K562 (cell line): Measurements from ENCODE around the gene CTDSP2. TPM values are rescaled to one million over a fixed set of nuclear protein-coding genes. Genes with fewer than 3 reads are reported as not detected.

Experiments
- BRD4 ChIP-seq: fragments of 200-600 bp; sonication (generic); IDR thresholded peaks from 2 replicates; pipeline ENCODE4 v1.6.1; 2017; ENCODE audit warnings: inconsistent platforms
- CEBPB ChIP-seq: fragments of 450-650 bp; IDR thresholded peaks from 2 replicates; pipeline ENCODE4 v1.6.1; 2016; ENCODE audit warnings: missing genetic modification characterization, missing compliant biosample characterization
- NFIC ChIP-seq: fragments of 450-650 bp; IDR thresholded peaks from 2 replicates; pipeline ENCODE4 v1.6.1; 2017; ENCODE audit warnings: mild to moderate bottlenecking, inconsistent platforms
- PHF8 ChIP-seq: fragments of 200-600 bp; sonication (generic); IDR thresholded peaks from 2 replicates; pipeline ENCODE4 v1.6.1; 2012; ENCODE audit warnings: mixed run types, mild to moderate bottlenecking, inconsistent platforms, low read length, moderate library complexity, borderline replicate concordance
- POU5F1 ChIP-seq: fragments of 150-350 bp; IDR thresholded peaks from 2 replicates; pipeline ENCODE4 v1.6.1; 2014; ENCODE audit warnings: borderline replicate concordance, low read length, low read depth, mild to moderate bottlenecking; ENCODE audit not compliant: partially characterized antibody
- RCOR1 ChIP-seq, 2 experiments: IDR thresholded peaks; 2 replicates each; pipeline ENCODE4 v1.6.1; 2012; ENCODE audit warnings: low read depth in 2 of 2, low read length in 2 of 2, borderline replicate concordance in 1 of 2, improper control_type of control experiment in 1 of 2
- SAP30 ChIP-seq: fragments of 200-600 bp; sonication (generic); IDR thresholded peaks from 2 replicates; pipeline ENCODE4 v1.6.1; 2012; ENCODE audit warnings: borderline replicate concordance, low read depth, mild to moderate bottlenecking, moderate library complexity, low read length, control low read depth, inconsistent platforms; ENCODE audit not compliant: insufficient read depth, poor library complexity, severe bottlenecking
- SIN3A ChIP-seq, 2 experiments: fragments of 150-350 bp in 1 of 2; IDR thresholded peaks; 2 replicates each; pipeline ENCODE4 v1.6.1; 2011 to 2016; ENCODE audit warnings: borderline replicate concordance in 2 of 2, low read depth in 2 of 2, low read length in 2 of 2, mild to moderate bottlenecking in 2 of 2, moderate library complexity in 2 of 2; ENCODE audit not compliant: control insufficient read depth in 1 of 2
- SMC3 ChIP-seq: conservative IDR thresholded peaks from 2 replicates; pipeline ENCODE4 v1.6.1; 2011; ENCODE audit warnings: low read depth, low read length, improper control_type of control experiment; ENCODE audit not compliant: insufficient read depth
- TARDBP ChIP-seq: fragments of 450-650 bp; IDR thresholded peaks from 2 replicates; pipeline ENCODE4 v1.6.1; 2016
- TEAD1 ChIP-seq, 2 experiments: fragments of 450-650 bp in 1 of 2; sonication (generic) in 1 of 2; formaldehyde crosslinking; IDR thresholded peaks; 2 replicates each; pipeline versions ENCODE4 v1.4.0 to v1.8.0; 2020 to 2022; ENCODE audit warnings: mild to moderate bottlenecking in 2 of 2, missing genetic modification reagents in 1 of 2
- polyA plus RNA-seq, 8 experiments: library from polyadenylated mRNA; depleted of rRNA in 4 of 8; stranded (reverse) in 5 of 8; unstranded in 3 of 8; fragments of >200 nt; fragmentation: Nextera tagmentation in 2 of 8; fragmentation: Illumina TruSeq in 1 of 8; extraction: Ambion mirVana in 2 of 8; extraction: Trizol in 1 of 8; gene quantifications; 2 replicates each; pipeline versions ENCODE4 v1.2.1 to v1.2.3, GENCODE V29; 2011 to 2014; ENCODE audit warnings: inconsistent platforms in 1 of 8, missing spikeins in 1 of 8
- total RNA-seq, 7 experiments: library from RNA; depleted of rRNA in 6 of 7; stranded (reverse); fragments of >200 nt in 6 of 7; fragmentation: Illumina TruSeq in 2 of 7; extraction: Trizol in 2 of 7; gene quantifications; 2 replicates each; pipeline versions ENCODE4 v1.2.1 to v1.2.3, GENCODE V29; 2011 to 2021; ENCODE audit warnings: low replicate concordance in 1 of 7
- TF ChIP-seq, protein P1 (sequence below): sonication (generic); formaldehyde crosslinking; IDR thresholded peaks from 2 replicates; pipeline ENCODE4 v1.8.0; 2022; ENCODE audit warnings: mild to moderate bottlenecking, missing genetic modification reagents
- TF ChIP-seq, protein P2 (sequence below): sonication (generic); formaldehyde crosslinking; IDR thresholded peaks from 2 replicates; pipeline ENCODE4 v1.8.0; 2022; ENCODE audit warnings: missing genetic modification reagents, mild to moderate bottlenecking, moderate library complexity, borderline replicate concordance
- TF ChIP-seq, protein P3 (sequence below): sonication (generic); formaldehyde crosslinking; IDR thresholded peaks from 2 replicates; pipeline ENCODE4 v1.8.0; 2022; ENCODE audit warnings: mild to moderate bottlenecking, missing genetic modification reagents, borderline replicate concordance
- TF ChIP-seq, protein P4 (sequence below): IDR thresholded peaks from 2 replicates; pipeline ENCODE4 v1.6.1; 2011; ENCODE audit warnings: borderline replicate concordance, low read depth, mild to moderate bottlenecking, moderate library complexity, low read length; ENCODE audit not compliant: insufficient read depth, poor library complexity, severe bottlenecking

Gene CTDSP2
- total and polyA plus RNA-seq, 9 of the 15 experiments (the other 6 are each of a cell fraction or from before 2014, with no cell fraction given): 20.4 to 108 (median 47.7) TPM

DNA sequence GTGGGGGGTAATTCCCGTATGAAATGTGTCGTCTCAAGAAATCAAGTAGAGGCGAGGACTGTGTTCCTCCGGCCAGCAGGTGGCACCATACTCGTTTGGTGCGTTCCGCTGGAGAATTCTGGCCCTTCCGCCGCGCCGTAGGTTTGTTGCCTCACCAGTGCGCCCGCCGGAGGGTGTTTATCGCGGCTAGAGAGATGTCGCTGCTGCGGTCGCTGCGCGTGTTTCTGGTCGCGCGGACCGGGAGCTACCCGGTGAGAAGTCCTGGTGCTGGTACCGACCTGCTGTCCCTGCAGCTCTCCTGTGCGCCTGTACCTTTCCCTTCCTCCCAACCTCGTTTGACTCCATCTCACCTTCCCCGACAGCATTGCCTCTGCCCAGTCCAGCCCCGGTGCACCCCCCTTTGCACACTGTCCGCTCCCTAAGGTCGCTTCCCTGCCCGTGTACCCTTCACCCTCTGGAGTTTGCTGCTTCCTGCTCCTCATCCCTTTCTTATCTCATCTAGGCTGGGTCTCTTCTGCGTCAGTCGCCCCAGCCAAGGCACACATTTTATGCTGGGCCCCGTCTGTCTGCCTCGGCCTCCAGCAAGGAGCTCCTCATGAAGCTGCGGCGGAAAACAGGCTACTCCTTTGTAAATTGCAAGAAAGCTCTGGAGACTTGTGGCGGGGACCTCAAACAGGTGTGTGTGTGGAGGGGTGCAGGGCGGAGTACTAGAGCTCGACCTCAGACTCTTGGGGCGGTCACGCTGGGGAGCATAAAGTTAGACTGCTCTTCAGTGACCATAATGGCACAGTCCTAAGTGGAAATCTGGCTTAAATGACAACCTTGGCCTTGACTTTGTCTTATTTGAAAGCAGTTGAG lies 63.7 kb downstream of the CTDSP2 start, which contains the start of gene TSFM (continued):
- TF ChIP-seq, protein P1, sequence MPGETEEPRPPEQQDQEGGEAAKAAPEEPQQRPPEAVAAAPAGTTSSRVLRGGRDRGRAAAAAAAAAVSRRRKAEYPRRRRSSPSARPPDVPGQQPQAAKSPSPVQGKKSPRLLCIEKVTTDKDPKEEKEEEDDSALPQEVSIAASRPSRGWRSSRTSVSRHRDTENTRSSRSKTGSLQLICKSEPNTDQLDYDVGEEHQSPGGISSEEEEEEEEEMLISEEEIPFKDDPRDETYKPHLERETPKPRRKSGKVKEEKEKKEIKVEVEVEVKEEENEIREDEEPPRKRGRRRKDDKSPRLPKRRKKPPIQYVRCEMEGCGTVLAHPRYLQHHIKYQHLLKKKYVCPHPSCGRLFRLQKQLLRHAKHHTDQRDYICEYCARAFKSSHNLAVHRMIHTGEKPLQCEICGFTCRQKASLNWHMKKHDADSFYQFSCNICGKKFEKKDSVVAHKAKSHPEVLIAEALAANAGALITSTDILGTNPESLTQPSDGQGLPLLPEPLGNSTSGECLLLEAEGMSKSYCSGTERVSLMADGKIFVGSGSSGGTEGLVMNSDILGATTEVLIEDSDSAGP: peak; percentile 80; the same call in 1 of the 2 replicates
- TF ChIP-seq RCOR1 (IDR thresholded peaks at IDR 0.05; ENCODE audit: borderline replicate concordance in 1 of 2, low read depth in 2 of 2, low read length in 2 of 2): peak in 1 of 2 experiments; percentile 60; a peak in 1 of 4 replicates
- TF ChIP-seq, protein P2, sequence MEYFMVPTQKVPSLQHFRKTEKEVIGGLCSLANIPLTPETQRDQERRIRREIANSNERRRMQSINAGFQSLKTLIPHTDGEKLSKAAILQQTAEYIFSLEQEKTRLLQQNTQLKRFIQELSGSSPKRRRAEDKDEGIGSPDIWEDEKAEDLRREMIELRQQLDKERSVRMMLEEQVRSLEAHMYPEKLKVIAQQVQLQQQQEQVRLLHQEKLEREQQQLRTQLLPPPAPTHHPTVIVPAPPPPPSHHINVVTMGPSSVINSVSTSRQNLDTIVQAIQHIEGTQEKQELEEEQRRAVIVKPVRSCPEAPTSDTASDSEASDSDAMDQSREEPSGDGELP (CRISPR knock-in tag): peak; percentile 91
- peak; percentile 47; the same call in 1 of the 2 replicates for TF ChIP-seq BRD4
- peak; percentile 57; the same call in 1 of the 2 replicates for TF ChIP-seq SMC3
- peak; percentile 88; the same call in 1 of the 2 replicates for TF ChIP-seq TARDBP
- peak; percentile 94 to 97; a peak in 3 of 4 replicates for TF ChIP-seq SIN3A (IDR thresholded peaks at IDR 0.05; ENCODE audit: borderline replicate concordance in 2 of 2, control insufficient read depth in 1 of 2, low read depth in 2 of 2, low read length in 2 of 2)
- TF ChIP-seq, protein P3, sequence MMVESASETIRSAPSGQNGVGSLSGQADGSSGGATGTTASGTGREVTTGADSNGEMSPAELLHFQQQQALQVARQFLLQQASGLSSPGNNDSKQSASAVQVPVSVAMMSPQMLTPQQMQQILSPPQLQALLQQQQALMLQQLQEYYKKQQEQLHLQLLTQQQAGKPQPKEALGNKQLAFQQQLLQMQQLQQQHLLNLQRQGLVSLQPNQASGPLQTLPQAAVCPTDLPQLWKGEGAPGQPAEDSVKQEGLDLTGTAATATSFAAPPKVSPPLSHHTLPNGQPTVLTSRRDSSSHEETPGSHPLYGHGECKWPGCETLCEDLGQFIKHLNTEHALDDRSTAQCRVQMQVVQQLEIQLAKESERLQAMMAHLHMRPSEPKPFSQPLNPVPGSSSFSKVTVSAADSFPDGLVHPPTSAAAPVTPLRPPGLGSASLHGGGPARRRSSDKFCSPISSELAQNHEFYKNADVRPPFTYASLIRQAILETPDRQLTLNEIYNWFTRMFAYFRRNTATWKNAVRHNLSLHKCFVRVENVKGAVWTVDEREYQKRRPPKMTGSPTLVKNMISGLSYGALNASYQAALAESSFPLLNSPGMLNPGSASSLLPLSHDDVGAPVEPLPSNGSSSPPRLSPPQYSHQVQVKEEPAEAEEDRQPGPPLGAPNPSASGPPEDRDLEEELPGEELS (CRISPR knock-in tag): peak; percentile 88
- peak; percentile 46 to 88; a peak in 2 of 4 replicates for TF ChIP-seq TEAD1 (CRISPR knock-in tag; IDR thresholded peaks at IDR 0.05)
- TF ChIP-seq PHF8: peak; percentile 97
- TF ChIP-seq, protein P4, sequence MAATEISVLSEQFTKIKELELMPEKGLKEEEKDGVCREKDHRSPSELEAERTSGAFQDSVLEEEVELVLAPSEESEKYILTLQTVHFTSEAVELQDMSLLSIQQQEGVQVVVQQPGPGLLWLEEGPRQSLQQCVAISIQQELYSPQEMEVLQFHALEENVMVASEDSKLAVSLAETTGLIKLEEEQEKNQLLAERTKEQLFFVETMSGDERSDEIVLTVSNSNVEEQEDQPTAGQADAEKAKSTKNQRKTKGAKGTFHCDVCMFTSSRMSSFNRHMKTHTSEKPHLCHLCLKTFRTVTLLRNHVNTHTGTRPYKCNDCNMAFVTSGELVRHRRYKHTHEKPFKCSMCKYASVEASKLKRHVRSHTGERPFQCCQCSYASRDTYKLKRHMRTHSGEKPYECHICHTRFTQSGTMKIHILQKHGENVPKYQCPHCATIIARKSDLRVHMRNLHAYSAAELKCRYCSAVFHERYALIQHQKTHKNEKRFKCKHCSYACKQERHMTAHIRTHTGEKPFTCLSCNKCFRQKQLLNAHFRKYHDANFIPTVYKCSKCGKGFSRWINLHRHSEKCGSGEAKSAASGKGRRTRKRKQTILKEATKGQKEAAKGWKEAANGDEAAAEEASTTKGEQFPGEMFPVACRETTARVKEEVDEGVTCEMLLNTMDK: peak; percentile 92
- peak; percentile 47 for TF ChIP-seq NFIC
- TF ChIP-seq CEBPB (tag): peak; percentile 96
- peak; percentile 84 for TF ChIP-seq SAP30
- peak; percentile 97 for TF ChIP-seq POU5F1
